ENCODE results near the gene BTRC.

GRCh38 chr10:101331956-101332355 is 22.0 kb upstream of the BTRC start:
- TF ChIP-seq, protein P1, sequence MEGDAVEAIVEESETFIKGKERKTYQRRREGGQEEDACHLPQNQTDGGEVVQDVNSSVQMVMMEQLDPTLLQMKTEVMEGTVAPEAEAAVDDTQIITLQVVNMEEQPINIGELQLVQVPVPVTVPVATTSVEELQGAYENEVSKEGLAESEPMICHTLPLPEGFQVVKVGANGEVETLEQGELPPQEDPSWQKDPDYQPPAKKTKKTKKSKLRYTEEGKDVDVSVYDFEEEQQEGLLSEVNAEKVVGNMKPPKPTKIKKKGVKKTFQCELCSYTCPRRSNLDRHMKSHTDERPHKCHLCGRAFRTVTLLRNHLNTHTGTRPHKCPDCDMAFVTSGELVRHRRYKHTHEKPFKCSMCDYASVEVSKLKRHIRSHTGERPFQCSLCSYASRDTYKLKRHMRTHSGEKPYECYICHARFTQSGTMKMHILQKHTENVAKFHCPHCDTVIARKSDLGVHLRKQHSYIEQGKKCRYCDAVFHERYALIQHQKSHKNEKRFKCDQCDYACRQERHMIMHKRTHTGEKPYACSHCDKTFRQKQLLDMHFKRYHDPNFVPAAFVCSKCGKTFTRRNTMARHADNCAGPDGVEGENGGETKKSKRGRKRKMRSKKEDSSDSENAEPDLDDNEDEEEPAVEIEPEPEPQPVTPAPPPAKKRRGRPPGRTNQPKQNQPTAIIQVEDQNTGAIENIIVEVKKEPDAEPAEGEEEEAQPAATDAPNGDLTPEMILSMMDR (conservative IDR thresholded peaks at IDR 0.05; ENCODE audit: low read depth, low read length), result no peak
- TF ChIP-seq EZH2 (IDR thresholded peaks at IDR 0.05; ENCODE audit: low read length, unreplicated experiment), result no peak

Data from PC-3 (cell line).